CD14-positive monocyte (primary cell): Measurements from ENCODE around the gene CELF5. TPM values are rescaled to one million over a fixed set of nuclear protein-coding genes. Genes with fewer than 3 reads are reported as not detected.
"Not testable (repeated sequence)": the region's sequence is repeated elsewhere in the genome, so short reads cannot be mapped to it uniquely, and the experiment has no call there.

Experiments
- DNase-seq, 3 donors: peaks; one replicate each; pipeline ENCODE4 v3.0.0-alpha.2; 2011 to 2022
- H2AFZ ChIP-seq: 2 replicates; pipeline ENCODE4 v1.6.0; 2012; ENCODE audit warnings: mild to moderate bottlenecking, low read depth, low read length, inconsistent platforms; ENCODE audit not compliant: insufficient read depth, poor library complexity, severe bottlenecking
- H3K27ac ChIP-seq, 2 donors: 1 replicate in 1 of 2; 2 replicates in 1 of 2; pipeline ENCODE4 v1.5.1; 2012 to 2013; ENCODE audit warnings: low read length in 2 of 2, control low read depth in 1 of 2, inconsistent platforms in 1 of 2, low read depth in 1 of 2, mild to moderate bottlenecking in 1 of 2
- H3K27me3 ChIP-seq, 2 donors: one replicate each; pipeline versions ENCODE4 v1.6.0 to v1.6.1; 2011 to 2013; ENCODE audit warnings: low read length in 2 of 2; ENCODE audit not compliant: control insufficient read depth in 2 of 2, insufficient read depth in 2 of 2
- H3K36me3 ChIP-seq, 2 donors: replicated peaks in 1 of 2; 1 replicate in 1 of 2; 2 replicates in 1 of 2; pipeline versions ENCODE4 v1.5.1 to v1.6.1; 2012 to 2013; ENCODE audit warnings: low read length in 2 of 2, control low read depth in 1 of 2, inconsistent platforms in 1 of 2, mild to moderate bottlenecking in 1 of 2; ENCODE audit not compliant: insufficient read depth in 2 of 2, control insufficient read depth in 1 of 2
- H3K4me1 ChIP-seq, 2 donors: 1 replicate in 1 of 2; 2 replicates in 1 of 2; pipeline versions ENCODE4 v1.5.1 to v1.6.1; 2012 to 2013; ENCODE audit warnings: low read length in 2 of 2, control low read depth in 1 of 2, inconsistent platforms in 1 of 2, mild to moderate bottlenecking in 1 of 2, moderate library complexity in 1 of 2; ENCODE audit not compliant: insufficient read depth in 2 of 2, control insufficient read depth in 1 of 2
- H3K4me2 ChIP-seq: replicated peaks from 2 replicates; pipeline ENCODE3; 2012; ENCODE audit warnings: low read length, moderate library complexity, mild to moderate bottlenecking; ENCODE audit not compliant: poor library complexity, severe bottlenecking; ENCODE audit errors: extremely low read depth
- H3K4me3 ChIP-seq, 3 experiments: fragments of 200-600 bp in 1 of 3; sonication (generic) in 1 of 3; replicated peaks in 1 of 3; 1 replicate in 2 of 3; 2 replicates in 1 of 3; pipeline ENCODE4 v1.5.1; 2011 to 2013; ENCODE audit warnings: low read length in 3 of 3, mild to moderate bottlenecking in 3 of 3, control low read depth in 2 of 3, low read depth in 2 of 3, inconsistent platforms in 1 of 3, moderate library complexity in 1 of 3
- H3K79me2 ChIP-seq: 2 replicates; pipeline ENCODE4 v1.6.0; 2012; ENCODE audit warnings: mild to moderate bottlenecking, control low read depth, inconsistent platforms, low read length, moderate library complexity; ENCODE audit not compliant: insufficient read depth
- H3K9ac ChIP-seq: 2 replicates; pipeline ENCODE4 v1.6.0; 2017; ENCODE audit warnings: low read length, mild to moderate bottlenecking; ENCODE audit not compliant: insufficient read depth, poor library complexity, severe bottlenecking
- H3K9me3 ChIP-seq, 2 donors: replicated peaks in 1 of 2; 1 replicate in 1 of 2; 2 replicates in 1 of 2; pipeline versions ENCODE4 v1.5.1 to v1.6.1; 2012 to 2013; ENCODE audit warnings: low read length in 2 of 2, control low read depth in 1 of 2; ENCODE audit not compliant: control insufficient read depth in 1 of 2, insufficient read depth in 1 of 2
- H4K20me1 ChIP-seq: 2 replicates; pipeline ENCODE4 v1.6.0; 2012; ENCODE audit warnings: mild to moderate bottlenecking, low read length, control low read depth, moderate library complexity; ENCODE audit not compliant: insufficient read depth
- H3K27ac Mint-ChIP-seq, 7 donors: one replicate each; pipeline ENCODE4 v1.8.0; 2020; ENCODE audit warnings: mild to moderate bottlenecking in 7 of 7, mixed read lengths in 7 of 7, moderate library complexity in 6 of 7, inconsistent platforms in 2 of 7
- H3K27me3 Mint-ChIP-seq, 3 donors: one replicate each; pipeline ENCODE4 v1.8.0; 2021 to 2022; ENCODE audit warnings: low read depth in 3 of 3, mild to moderate bottlenecking in 3 of 3, mixed read lengths in 3 of 3, moderate library complexity in 3 of 3, inconsistent platforms in 1 of 3
- H3K36me3 Mint-ChIP-seq, 2 donors: one replicate each; pipeline ENCODE4 v1.8.0; 2020; ENCODE audit warnings: mixed read lengths in 2 of 2, inconsistent platforms in 1 of 2, mild to moderate bottlenecking in 1 of 2
- H3K4me1 Mint-ChIP-seq: one replicate; pipeline ENCODE4 v1.8.0; 2020; ENCODE audit warnings: mild to moderate bottlenecking, mixed read lengths
- H3K4me3 Mint-ChIP-seq, 2 donors: one replicate each; pipeline ENCODE4 v1.8.0; 2020; ENCODE audit warnings: mild to moderate bottlenecking in 2 of 2, mixed read lengths in 2 of 2, moderate library complexity in 1 of 2
- H3K9me3 Mint-ChIP-seq, 7 donors: one replicate each; pipeline ENCODE4 v1.8.0; 2020 to 2022; ENCODE audit warnings: mixed read lengths in 7 of 7, mild to moderate bottlenecking in 6 of 7, moderate library complexity in 6 of 7, inconsistent platforms in 2 of 7
- WGBS: methylation state at CpG from one replicate; pipeline ENCODE4 v1.1.5; 2013; ENCODE audit warnings: missing lambda C conversion rate; ENCODE audit not compliant: insufficient coverage; 5-methylcytosine and 5-hydroxymethylcytosine counted together
- intact Hi-C, 2 donors: fragments of 100-400 bp; cut with micrococcal nuclease; formaldehyde crosslinking; loops; one replicate each; pipeline versions ENCODE4 v1.15.0 to v1.15.1; 2023
- polyA plus RNA-seq, 3 donors: library from polyadenylated mRNA; depleted of rRNA in 1 of 3; unstranded in 2 of 3; stranded (reverse) in 1 of 3; fragments of 300-500 nt in 2 of 3; fragments of >200 nt in 1 of 3; fragmentation: Illumina TruSeq in 2 of 3; gene quantifications; 1 replicate in 2 of 3; 2 replicates in 1 of 3; pipeline ENCODE4 v1.2.3, GENCODE V29; 2012 to 2021
- TF ChIP-seq, protein P1 (sequence below): fragments of 200-600 bp; IDR thresholded peaks from one replicate; pipeline ENCODE4 v1.8.0; 2022; ENCODE audit warnings: antibody characterized with exemption, mild to moderate bottlenecking

The CELF5 gene
- polyA plus RNA-seq, 3 donors = not detected

DNA sequence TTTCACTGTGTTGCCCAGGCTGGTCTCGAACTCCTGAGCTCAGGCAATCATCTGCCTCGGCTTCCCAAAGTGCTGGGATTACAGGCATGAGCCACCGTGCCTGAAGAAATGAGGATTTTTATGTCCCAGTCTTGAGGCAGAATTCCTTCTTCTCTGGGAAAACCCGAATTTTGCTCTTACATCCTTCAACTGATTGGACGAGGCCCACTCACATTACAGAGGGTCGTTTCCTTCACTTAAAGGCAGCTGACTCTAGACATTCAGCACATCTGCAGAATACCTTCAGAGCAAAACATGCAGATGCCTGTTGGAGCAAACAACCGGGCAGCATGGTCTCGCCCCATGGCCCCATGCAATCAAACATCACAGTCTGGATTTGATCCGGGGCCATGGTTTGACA is 105.6 kb downstream of the CELF5 start:
- no peak overlapping the region for H3K4me3 ChIP-seq
- H3K9me3 ChIP-seq = peaks cover 0 to 9% of the 10 kb centered on the region in 2 donors
- H3K4me3 Mint-ChIP-seq = no peak overlapping the region
- intact Hi-C loops = no loop called here
- WGBS = 96% methylated on average over 9 of the region's 9 CpGs
- H3K36me3 Mint-ChIP-seq = no peaks in the 10 kb centered on the region
- no peak overlapping the region for H3K4me2 ChIP-seq
- H3K9ac ChIP-seq = no peak overlapping the region
- H3K36me3 ChIP-seq = no peaks in the 10 kb centered on the region
- no peak overlapping the region for H3K27ac Mint-ChIP-seq
- TF ChIP-seq, protein P1, sequence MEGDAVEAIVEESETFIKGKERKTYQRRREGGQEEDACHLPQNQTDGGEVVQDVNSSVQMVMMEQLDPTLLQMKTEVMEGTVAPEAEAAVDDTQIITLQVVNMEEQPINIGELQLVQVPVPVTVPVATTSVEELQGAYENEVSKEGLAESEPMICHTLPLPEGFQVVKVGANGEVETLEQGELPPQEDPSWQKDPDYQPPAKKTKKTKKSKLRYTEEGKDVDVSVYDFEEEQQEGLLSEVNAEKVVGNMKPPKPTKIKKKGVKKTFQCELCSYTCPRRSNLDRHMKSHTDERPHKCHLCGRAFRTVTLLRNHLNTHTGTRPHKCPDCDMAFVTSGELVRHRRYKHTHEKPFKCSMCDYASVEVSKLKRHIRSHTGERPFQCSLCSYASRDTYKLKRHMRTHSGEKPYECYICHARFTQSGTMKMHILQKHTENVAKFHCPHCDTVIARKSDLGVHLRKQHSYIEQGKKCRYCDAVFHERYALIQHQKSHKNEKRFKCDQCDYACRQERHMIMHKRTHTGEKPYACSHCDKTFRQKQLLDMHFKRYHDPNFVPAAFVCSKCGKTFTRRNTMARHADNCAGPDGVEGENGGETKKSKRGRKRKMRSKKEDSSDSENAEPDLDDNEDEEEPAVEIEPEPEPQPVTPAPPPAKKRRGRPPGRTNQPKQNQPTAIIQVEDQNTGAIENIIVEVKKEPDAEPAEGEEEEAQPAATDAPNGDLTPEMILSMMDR = no peak
- no peaks in the 10 kb centered on the region for H4K20me1 ChIP-seq
- no peaks in the 10 kb centered on the region for H3K4me1 Mint-ChIP-seq
- H3K27me3 ChIP-seq = no peaks in the 10 kb centered on the region
- no peak for DNase-seq
- H3K9me3 Mint-ChIP-seq = peaks cover 0 to 19% (median 6%) of the 10 kb centered on the region in 7 donors
- H3K4me1 ChIP-seq = no peaks in the 10 kb centered on the region
- H3K27me3 Mint-ChIP-seq = peaks cover 2 to 11% (median 6%) of the 10 kb centered on the region in 3 donors
- H2AFZ ChIP-seq = no peak overlapping the region
- no peaks in the 10 kb centered on the region for H3K79me2 ChIP-seq
- H3K27ac ChIP-seq = no peak overlapping the region

DNA sequence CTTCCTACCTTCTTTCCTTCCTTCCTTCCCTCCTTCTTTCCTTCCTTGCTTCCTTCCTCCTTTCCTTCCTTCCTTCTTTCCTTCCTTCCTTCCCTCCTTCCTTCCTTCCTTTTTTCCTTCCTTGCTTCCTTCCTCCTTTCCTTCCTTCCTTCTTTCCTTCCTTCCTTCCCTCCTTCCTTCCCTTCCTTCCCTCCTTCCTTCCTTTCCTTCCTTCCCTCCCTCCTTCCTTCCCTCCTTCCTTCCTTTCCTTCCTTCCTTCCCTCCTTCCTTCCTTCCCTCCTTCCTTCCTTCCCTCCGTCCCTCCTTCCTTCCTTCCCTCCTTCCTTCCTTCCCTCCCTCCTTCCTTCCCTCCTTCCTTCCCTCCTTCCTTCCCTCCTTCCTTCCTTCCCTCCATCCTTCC is 107.8 kb downstream of the CELF5 start:
- H3K9ac ChIP-seq, H3K36me3 Mint-ChIP-seq, H3K27me3 Mint-ChIP-seq, intact Hi-C loops, H2AFZ ChIP-seq, H3K27ac Mint-ChIP-seq, DNase-seq, H3K4me3 Mint-ChIP-seq, H3K4me1 Mint-ChIP-seq, H3K4me2 ChIP-seq, H3K79me2 ChIP-seq, H3K9me3 ChIP-seq, H3K36me3 ChIP-seq, H4K20me1 ChIP-seq, H3K27me3 ChIP-seq, H3K4me3 ChIP-seq, H3K4me1 ChIP-seq: not testable (repeated sequence)
- peaks cover 0 to 19% (median 6%) of the 10 kb centered on the region in 7 donors for H3K9me3 Mint-ChIP-seq
- peak overlapping the region in 1 of 2 donors; percentile 48 for H3K27ac ChIP-seq
- 92% methylated on average over 1 of the region's 1 CpG for WGBS
